Astrocyte (in vitro differentiated cells and primary cell): Measurements from ENCODE around the gene SNX10.

Experiments
- EZH2 ChIP-seq: IDR thresholded peaks from 2 replicates; pipeline ENCODE4 v1.6.1; 2012; ENCODE audit warnings: mild to moderate bottlenecking, low read length, inconsistent platforms; ENCODE audit not compliant: insufficient read depth
- TF ChIP-seq, protein P1 (sequence below): IDR thresholded peaks from 2 replicates; pipeline ENCODE4 v1.5.1; 2011; ENCODE audit warnings: low read depth, mild to moderate bottlenecking, inconsistent platforms, low read length, moderate library complexity; ENCODE audit not compliant: insufficient read depth

- TF ChIP-seq, protein P1, sequence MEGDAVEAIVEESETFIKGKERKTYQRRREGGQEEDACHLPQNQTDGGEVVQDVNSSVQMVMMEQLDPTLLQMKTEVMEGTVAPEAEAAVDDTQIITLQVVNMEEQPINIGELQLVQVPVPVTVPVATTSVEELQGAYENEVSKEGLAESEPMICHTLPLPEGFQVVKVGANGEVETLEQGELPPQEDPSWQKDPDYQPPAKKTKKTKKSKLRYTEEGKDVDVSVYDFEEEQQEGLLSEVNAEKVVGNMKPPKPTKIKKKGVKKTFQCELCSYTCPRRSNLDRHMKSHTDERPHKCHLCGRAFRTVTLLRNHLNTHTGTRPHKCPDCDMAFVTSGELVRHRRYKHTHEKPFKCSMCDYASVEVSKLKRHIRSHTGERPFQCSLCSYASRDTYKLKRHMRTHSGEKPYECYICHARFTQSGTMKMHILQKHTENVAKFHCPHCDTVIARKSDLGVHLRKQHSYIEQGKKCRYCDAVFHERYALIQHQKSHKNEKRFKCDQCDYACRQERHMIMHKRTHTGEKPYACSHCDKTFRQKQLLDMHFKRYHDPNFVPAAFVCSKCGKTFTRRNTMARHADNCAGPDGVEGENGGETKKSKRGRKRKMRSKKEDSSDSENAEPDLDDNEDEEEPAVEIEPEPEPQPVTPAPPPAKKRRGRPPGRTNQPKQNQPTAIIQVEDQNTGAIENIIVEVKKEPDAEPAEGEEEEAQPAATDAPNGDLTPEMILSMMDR, result no peak
- no peak for TF ChIP-seq EZH2
Observed at GRCh38 chr7:26286157-26286556, 5.5 kb upstream of the SNX10 start.
